ENCODE measurements around the gene CAMTA1. TPM values are rescaled to one million over a fixed set of nuclear protein-coding genes. Genes with fewer than 3 reads are reported as not detected.

Gene CAMTA1
- total RNA-seq, 1 donor, result 71.6 TPM

DNA sequence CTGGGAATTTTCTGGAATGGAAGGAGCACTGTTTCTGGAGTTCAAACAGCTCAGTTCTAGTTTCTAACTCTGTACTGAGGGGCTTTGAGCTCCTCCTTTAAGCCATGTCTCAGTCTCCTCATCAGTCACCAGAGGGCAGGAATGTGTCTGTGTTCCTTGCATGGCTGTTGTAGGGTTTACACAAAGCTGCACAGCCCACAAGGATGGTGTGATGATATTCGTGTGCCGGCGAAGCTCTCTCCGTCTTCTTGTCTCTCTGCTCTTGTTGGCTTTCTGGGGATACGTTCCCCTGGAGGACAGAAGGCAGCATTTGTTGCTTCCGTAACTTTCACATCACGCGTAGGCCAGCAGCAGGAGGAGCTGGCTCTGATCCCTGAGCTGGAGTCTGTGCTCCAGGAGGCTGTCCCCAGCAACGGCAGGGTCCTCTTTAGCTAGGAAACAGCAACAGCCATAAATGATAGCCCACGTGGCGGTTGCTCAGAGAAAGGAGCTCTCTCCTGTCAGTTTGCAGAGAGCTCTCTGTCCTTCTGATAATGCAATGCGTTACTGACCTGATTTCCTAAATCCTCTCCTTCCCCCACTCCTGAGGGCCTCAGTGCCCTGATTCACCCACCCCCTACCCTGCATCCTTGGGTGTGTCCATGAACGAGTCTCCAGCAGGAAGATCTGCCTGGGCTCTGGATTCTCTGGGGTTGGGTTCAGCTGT lies 796.7 kb downstream of the CAMTA1 start:
- Histone ChIP-seq H3K9me3 (ENCODE audit: low read depth, low read length) (no peaks in the 10 kb centered on the region), H3K27me3 (ENCODE audit: insufficient read depth, low read length) (no peaks in the 10 kb centered on the region), H3K4me3 (ENCODE audit: low read length) (no peak overlapping the region)

GRCh38 chr1:7582460-7582972 lies 797.3 kb downstream of the CAMTA1 start:
- Histone ChIP-seq H3K9me3 (ENCODE audit: low read depth, low read length) (no peaks in the 10 kb centered on the region), H3K4me3 (ENCODE audit: low read length) (no peak overlapping the region), H3K27me3 (ENCODE audit: insufficient read depth, low read length) (no peaks in the 10 kb centered on the region), H3K4me1 (ENCODE audit: insufficient read depth, low read length) (no peaks in the 10 kb centered on the region)

More for the DNA sequence above, 796.7 kb downstream of the CAMTA1 start:
- no peaks in the 10 kb centered on the region for H3K4me1 ChIP-seq (ENCODE audit: insufficient read depth, low read length)

DNA sequence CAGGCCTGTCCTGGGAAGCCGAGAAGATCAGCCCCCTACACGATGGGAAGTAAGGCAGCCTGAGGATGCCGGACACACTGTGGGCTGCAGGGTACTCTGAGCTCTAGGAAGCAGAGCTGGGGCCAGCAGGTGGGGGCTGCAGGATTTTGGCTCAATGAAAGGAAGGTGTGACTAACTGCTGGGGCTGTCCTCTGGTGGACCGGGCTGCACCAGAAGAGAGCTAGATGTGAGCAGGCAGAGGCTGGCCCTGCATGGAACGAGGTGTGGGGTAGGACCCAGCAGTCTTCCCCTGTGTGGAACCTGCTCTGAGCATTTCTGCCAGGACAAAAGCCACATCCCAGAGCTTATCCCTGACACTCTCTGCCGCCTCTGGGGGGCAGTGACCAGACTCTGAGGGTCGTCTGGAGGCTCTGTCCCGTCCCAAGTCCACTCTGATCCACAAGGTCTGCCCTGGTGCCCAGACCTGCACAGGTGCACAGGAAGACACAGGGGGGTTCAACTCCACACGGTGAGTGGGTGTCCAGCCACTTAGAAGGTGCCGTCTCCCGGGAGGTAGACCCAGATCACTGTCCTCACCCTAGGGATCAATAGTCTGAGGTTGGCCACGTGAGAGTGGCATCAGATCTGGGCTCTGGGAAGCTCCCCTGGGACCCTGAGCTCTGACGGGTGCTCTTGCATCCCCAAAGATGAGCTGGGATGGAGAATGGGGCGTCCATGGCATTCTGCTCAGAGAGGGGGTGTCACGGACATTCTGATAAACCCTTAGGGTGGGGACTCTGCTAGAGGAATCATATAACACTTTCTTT lies 798.2 kb downstream of the CAMTA1 start:
- Histone ChIP-seq H3K27me3 (ENCODE audit: insufficient read depth, low read length) (no peaks in the 10 kb centered on the region), H3K4me3 (ENCODE audit: low read length) (no peak overlapping the region), H3K4me1 (ENCODE audit: insufficient read depth, low read length) (no peaks in the 10 kb centered on the region), H3K9me3 (ENCODE audit: low read depth, low read length) (no peaks in the 10 kb centered on the region)

- no peaks in the 10 kb centered on the region for H3K9me3 ChIP-seq (ENCODE audit: low read depth, low read length)
- H3K4me3 ChIP-seq (ENCODE audit: low read length), result no peak overlapping the region
- H3K4me1 ChIP-seq (ENCODE audit: insufficient read depth, low read length), result no peaks in the 10 kb centered on the region
- no peaks in the 10 kb centered on the region for H3K27me3 ChIP-seq (ENCODE audit: insufficient read depth, low read length)
Measured at GRCh38 chr1:7584157-7584556, 798.9 kb downstream of the CAMTA1 start.

DNA sequence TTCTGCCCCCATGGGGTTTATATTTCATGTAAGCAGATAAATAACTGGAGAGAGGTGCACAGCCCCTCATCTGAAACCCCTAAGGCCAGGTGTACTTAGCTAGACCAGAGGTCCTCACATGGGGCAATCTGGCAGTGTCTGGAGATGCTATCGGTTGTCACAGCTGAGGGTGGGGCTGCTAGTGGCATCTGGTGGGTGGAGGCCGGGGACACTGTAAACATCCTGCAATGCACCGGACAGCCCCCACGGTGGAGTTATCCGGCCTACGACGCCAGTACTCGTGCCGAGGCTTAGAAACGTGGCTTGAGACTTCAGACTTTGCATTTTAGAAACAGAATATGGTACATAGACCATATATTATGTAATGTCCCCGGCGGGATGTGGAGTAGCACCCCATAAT lies 799.4 kb downstream of the CAMTA1 start:
- Histone ChIP-seq H3K4me3 (ENCODE audit: low read length) (no peak overlapping the region), H3K9me3 (ENCODE audit: low read depth, low read length) (no peaks in the 10 kb centered on the region), H3K4me1 (ENCODE audit: insufficient read depth, low read length) (no peaks in the 10 kb centered on the region), H3K27me3 (ENCODE audit: insufficient read depth, low read length) (no peaks in the 10 kb centered on the region)

GRCh38 chr1:7585216-7585907 lies 800.1 kb downstream of the CAMTA1 start:
- Histone ChIP-seq H3K4me3 (ENCODE audit: low read length) (no peak overlapping the region), H3K4me1 (ENCODE audit: insufficient read depth, low read length) (no peaks in the 10 kb centered on the region), H3K27me3 (ENCODE audit: insufficient read depth, low read length) (no peaks in the 10 kb centered on the region), H3K9me3 (ENCODE audit: low read depth, low read length) (no peaks in the 10 kb centered on the region)

DNA sequence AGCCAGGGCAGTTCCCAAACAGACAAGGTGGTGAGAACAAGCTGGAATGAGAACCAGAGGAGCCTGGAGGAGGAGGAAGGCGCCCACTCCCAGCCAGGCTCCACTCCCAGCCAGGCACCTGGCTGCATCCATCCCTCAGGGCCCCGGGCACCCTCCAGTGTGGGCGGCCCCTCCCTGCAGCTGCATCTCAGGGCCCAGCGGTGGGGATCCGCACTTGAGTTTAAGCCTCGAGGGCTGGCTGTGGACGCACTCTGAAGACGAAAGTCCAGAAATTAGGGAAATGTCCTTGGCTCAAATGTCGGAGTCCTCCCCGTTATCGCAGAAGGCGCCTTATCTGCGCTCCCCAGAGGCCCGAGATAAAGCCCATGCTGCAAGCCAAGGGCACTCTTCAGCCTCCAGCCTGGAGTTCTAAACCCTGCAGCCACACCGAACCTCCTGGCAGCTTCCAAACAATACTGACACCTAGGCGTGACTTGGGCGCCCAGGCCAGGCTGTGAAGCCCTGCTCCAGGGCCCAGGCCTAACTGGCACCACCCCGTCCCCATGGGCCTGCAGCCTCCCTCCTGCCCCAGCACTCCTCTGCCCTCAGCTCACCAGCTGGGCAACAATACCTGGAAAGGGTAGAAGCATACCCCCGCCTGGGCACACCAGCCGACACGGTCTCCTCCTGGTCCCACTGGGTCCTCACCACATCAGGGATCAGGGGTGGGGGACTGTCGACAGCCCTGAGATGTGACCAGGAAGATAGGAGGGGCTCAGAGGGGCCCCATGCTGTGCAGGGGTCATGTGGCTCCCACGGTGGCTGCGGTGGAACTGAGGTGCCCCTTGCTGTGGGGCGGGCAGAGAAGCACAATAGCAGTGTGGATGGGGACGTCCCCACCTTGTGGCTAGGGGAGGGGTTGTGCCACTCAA lies 801.0 kb downstream of the CAMTA1 start:
- H3K27me3 ChIP-seq (ENCODE audit: insufficient read depth, low read length), result no peaks in the 10 kb centered on the region
- no peaks in the 10 kb centered on the region for H3K9me3 ChIP-seq (ENCODE audit: low read depth, low read length)
- H3K4me1 ChIP-seq (ENCODE audit: insufficient read depth, low read length), result no peaks in the 10 kb centered on the region
- no peak overlapping the region for H3K4me3 ChIP-seq (ENCODE audit: low read length)

- H3K4me3 ChIP-seq (ENCODE audit: low read length), result no peak overlapping the region
- no peaks in the 10 kb centered on the region for H3K27me3 ChIP-seq (ENCODE audit: insufficient read depth, low read length)
- H3K9me3 ChIP-seq (ENCODE audit: low read depth, low read length), result no peaks in the 10 kb centered on the region
- H3K4me1 ChIP-seq (ENCODE audit: insufficient read depth, low read length), result no peaks in the 10 kb centered on the region
Measured at GRCh38 chr1:7587108-7587772, 802.0 kb downstream of the CAMTA1 start.

GRCh38 chr1:7587773-7588456 lies 802.7 kb downstream of the CAMTA1 start:
- H3K4me1 ChIP-seq (ENCODE audit: insufficient read depth, low read length), result no peaks in the 10 kb centered on the region

GRCh38 chr1:7588457-7588827 lies 803.2 kb downstream of the CAMTA1 start:
- no peaks in the 10 kb centered on the region for H3K9me3 ChIP-seq (ENCODE audit: low read depth, low read length)
- no peaks in the 10 kb centered on the region for H3K27me3 ChIP-seq (ENCODE audit: insufficient read depth, low read length)
- no peak overlapping the region for H3K4me3 ChIP-seq (ENCODE audit: low read length)
- H3K4me1 ChIP-seq (ENCODE audit: insufficient read depth, low read length), result no peaks in the 10 kb centered on the region

More at GRCh38 chr1:7587773-7588456, 802.7 kb downstream of the CAMTA1 start:
- H3K9me3 ChIP-seq (ENCODE audit: low read depth, low read length), result no peaks in the 10 kb centered on the region
- H3K4me3 ChIP-seq (ENCODE audit: low read length), result no peak overlapping the region
- no peaks in the 10 kb centered on the region for H3K27me3 ChIP-seq (ENCODE audit: insufficient read depth, low read length)

- Histone ChIP-seq H3K4me3 (ENCODE audit: low read length) (no peak overlapping the region), H3K9me3 (ENCODE audit: low read depth, low read length) (no peaks in the 10 kb centered on the region), H3K27me3 (ENCODE audit: insufficient read depth, low read length) (no peaks in the 10 kb centered on the region), H3K4me1 (ENCODE audit: insufficient read depth, low read length) (no peaks in the 10 kb centered on the region)
Measured at GRCh38 chr1:7589080-7589735, 804.0 kb downstream of the CAMTA1 start.

- H3K9me3 ChIP-seq (ENCODE audit: low read depth, low read length), result no peaks in the 10 kb centered on the region
Measured at GRCh38 chr1:7589774-7590425, 804.6 kb downstream of the CAMTA1 start.

DNA sequence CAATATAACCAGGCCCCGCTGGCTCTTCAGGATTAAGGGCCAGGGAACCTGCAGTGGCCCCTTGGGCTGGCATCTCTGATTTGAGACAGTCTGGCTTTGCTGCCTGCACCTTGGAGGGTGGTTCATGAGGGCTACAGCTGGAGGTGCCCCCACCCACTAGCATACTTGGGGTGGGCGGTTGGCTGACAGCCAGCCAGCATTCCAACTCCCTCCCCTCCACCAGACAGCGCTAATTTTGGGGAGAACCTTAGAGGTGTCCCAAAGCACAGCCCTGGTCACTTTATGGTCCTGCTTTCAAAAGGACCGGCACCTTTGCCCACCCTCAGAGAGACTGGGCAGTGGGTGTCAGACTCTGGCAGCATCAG lies 805.2 kb downstream of the CAMTA1 start:
- Histone ChIP-seq H3K4me3 (ENCODE audit: low read length) (no peak overlapping the region), H3K4me1 (ENCODE audit: insufficient read depth, low read length) (no peaks in the 10 kb centered on the region), H3K9me3 (ENCODE audit: low read depth, low read length) (no peaks in the 10 kb centered on the region)

More at GRCh38 chr1:7589774-7590425, 804.6 kb downstream of the CAMTA1 start:
- Histone ChIP-seq H3K4me3 (ENCODE audit: low read length) (no peak overlapping the region), H3K27me3 (ENCODE audit: insufficient read depth, low read length) (no peaks in the 10 kb centered on the region), H3K4me1 (ENCODE audit: insufficient read depth, low read length) (no peaks in the 10 kb centered on the region)

More for the DNA sequence above, 805.2 kb downstream of the CAMTA1 start:
- no peaks in the 10 kb centered on the region for H3K27me3 ChIP-seq (ENCODE audit: insufficient read depth, low read length)
